Hippocampal formation (tissue), 2 donors: ENCODE results near the gene TYMS.

Experiments
- DNase-seq, 2 donors: peaks; one replicate each; lab custom pipeline; 2025; lab: John Stamatoyannopoulos, UW

The TYMS gene

DNA sequence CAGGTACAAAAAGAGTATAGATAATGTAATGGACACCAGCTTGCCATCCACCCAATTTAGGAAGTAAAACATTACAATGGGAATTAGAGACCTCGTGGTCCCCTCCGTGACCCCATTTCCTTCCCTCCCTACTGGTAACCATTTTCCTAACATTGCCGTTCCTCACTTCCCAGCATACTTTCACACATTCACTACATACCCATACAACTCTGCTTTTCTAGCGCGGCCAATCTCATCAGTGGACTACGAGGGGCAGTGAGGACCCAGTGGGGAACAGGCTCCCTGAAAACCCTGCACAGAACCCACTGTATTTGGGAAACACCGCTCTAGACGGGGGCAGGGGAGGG lies 53.8 kb downstream of the TYMS start:
- no peak for DNase-seq

GRCh38 chr18:711657-712400 lies 54.4 kb downstream of the TYMS start:
- DNase-seq = peak; percentile 63 to 78

DNA sequence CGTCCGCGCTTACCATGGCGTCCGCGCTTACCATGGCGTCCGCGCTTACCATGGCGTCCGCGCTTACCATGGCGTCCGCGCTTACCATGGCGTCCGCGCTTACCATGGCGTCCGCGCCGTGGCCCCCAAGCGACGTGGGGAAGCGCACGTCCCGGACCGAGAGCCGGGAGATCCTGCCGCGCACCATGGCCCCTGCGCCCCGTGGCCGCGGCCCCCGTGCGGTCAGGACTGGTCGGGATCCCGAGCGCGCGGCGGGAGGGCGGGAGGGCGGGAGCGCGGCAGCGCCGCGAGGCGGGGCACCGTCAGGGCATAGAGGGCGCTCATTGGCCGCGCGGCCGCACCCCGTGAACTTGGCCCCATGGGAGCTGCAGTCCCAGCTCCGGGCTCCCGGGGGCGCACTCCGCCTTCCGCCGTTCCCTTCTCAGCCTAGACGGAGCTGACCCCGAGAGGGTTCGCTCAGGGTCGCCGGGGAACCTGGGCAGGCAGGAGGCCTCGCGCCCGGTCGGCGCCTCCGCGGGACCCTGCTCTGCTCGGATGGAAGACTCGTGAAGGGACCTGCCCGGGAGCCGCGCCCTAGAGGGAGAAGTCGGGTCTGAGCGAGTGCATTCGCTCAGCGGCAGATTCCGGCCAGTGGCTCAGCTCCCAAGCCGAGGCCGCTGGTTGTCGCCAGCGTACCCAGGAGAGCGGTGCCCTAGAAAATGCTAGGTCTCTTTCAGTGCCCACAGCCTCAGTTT lies 55.1 kb downstream of the TYMS start, which contains the start of gene ENOSF1:
TSS of gene ENOSF1 (minus strand) at position 230 of the 734 bp plus-strand sequence. CDS start at position 187, 43 bp downstream.
- peak in 1 of 2 donors; percentile 65 for DNase-seq

GRCh38 chr18:713135-713490 lies 55.7 kb downstream of the TYMS start:
- DNase-seq = no peak

GRCh38 chr18:715626-716025 lies 58.2 kb downstream of the TYMS start:
- DNase-seq = no peak

DNA sequence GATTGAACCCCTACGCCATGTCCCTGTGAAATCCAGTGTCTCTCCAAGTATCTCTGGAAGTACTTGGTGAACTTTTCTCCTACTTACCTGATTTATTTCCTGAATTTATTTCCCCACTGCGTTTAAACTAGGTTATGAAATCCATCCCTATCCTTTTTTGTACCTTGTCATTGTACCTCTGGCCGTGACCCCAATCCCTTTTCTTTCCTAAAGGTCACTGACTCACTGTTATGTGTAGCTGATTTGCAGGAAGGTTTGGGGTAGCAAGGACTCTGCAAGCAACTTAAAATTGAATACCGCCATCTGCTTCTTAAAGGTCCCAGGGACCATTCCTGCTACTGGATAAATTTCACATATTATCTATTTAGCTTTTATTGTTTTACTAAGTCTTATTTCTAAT lies 59.5 kb downstream of the TYMS start:
- DNase-seq = no peak
